ENCODE results near the gene CHMP6. TPM values are rescaled to one million over a fixed set of nuclear protein-coding genes. Genes with fewer than 3 reads are reported as not detected.
A peak's percentile ranks its signal among the peaks of the same experiment; 100 is the strongest.

CHMP6 gene
- total and polyA plus RNA-seq, 7 experiments from 2014 or later = 26.4 to 55.4 (median 46.2) TPM

DNA sequence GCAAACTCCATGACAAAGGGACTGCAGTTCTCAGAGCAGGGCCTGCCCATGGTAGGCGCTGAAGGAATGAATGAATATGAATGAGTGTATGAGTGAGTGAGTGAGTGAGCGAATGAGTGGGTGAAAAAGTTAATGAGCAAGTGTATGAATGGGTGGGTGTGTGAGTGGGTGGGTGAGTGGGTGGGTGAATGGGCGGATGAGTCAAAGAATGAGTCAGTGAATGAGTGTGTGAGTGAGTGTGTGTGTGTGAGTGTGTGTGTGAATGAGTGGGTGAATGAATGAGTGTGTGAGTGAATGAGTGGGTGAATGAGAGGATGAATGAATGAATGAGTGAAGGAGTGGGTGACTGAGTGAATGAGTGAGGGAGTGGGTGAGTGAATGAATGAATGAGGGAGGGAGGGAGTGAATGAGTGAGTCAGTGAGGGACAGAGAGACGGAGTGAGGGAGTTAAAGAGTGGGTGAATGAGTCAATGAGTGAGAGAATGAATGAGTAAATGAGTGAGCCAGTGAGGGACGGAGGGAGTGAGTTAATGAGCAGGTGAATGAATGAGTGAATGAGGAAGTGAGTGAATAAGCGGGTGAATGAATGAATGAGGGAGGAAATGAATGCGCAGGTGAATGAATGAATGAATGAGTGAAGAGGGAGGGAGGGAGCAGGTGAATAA, 11.1 kb upstream of the CHMP6 start:
- Histone ChIP-seq H3K4me1 (ENCODE audit: control insufficient read depth in 2 of 2, insufficient read depth in 2 of 2, low read length in 2 of 2) (no peaks in the 10 kb centered on the region), H3K4me3 (ENCODE audit: low read length) (no peak overlapping the region), H3K9me3 (ENCODE audit: control insufficient read depth in 2 of 3, low read length in 3 of 3) (no peaks in the 10 kb centered on the region), H3K36me3 (ENCODE audit: control insufficient read depth in 2 of 3, insufficient read depth in 3 of 3, low read length in 3 of 3) (no peaks in the 10 kb centered on the region), H3K27me3 (ENCODE audit: control insufficient read depth in 2 of 2, insufficient read depth in 2 of 2, low read length in 2 of 2) (no peaks in the 10 kb centered on the region), H3K27ac (ENCODE audit: low read depth, low read length) (no peak overlapping the region)
- H3K36me3 Mint-ChIP-seq = no peaks in the 10 kb centered on the region
- H3K27ac Mint-ChIP-seq = peak overlapping the region in 2 of 9 donors; percentile 33 to 66
- peak overlapping the region in 9 of 10 donors; percentile 3 to 75 (median 61) for H3K4me3 Mint-ChIP-seq
- intact Hi-C loops (cut with micrococcal nuclease) = loop anchor here (1.0 to 10.0 kb wide), 3 partner anchors 406 to 784 kb away; no protein-coding TSS in a partner anchor
- DNase-seq = no peak
- peaks cover 8 to 22% (median 10%) of the 10 kb centered on the region in 5 donors for H3K27me3 Mint-ChIP-seq
- ChIA-PET POLR2A (no interaction called here), CTCF (interaction anchor here (1.2 kb wide), 1 partner anchor 553 kb away, joined by 10 read pairs; no protein-coding TSS in a partner anchor)
- H3K9me3 Mint-ChIP-seq = peaks cover 0 to 2% (median 0%) of the 10 kb centered on the region in 11 donors
- ATAC-seq = peak; percentile 26
- H3K4me1 Mint-ChIP-seq = peaks cover 8 to 12% (median 10%) of the 10 kb centered on the region in 7 donors

DNA sequence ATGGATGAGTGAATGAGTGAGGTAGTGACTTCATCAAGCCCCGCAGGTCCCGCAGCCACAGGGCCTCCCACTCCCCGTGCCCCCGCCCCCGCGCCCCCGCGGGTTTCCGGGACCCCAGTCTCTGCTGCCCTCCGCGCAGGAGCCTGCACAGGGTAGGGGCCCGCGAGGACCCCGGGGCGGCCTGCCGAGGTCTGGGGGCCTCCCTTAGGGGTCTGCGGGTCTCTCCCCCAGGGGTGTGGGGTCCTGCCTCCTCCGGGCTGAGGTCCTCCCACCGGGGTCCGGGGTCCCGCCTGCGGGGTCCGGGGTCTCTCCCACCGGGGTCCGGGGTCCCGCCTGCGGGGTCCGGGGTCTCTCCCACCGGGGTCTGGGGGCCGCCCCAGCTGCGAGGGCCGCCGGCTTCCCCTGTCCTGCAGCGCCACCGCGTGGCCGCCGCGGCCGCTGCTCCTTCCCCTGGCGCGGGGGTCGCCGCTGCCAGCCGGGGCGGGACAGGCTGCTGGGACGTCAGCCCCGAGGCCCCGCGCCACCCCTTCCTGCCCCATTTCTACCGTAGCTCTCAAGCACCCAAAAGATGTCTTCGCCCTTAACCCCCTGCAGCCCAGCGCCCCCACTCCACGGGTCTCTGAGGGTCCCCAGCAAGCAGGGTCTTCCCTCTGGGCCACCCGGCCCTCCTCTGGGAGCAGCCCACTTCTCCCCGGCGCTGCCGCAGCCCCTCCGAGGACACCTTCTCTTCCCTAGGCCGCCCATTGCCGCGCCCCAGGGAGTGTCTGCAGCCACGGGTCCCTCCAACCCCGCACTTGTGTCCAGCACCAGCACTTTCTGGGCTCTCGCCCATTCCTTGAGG, 10.4 kb upstream of the CHMP6 start:
- H3K4me1 Mint-ChIP-seq = peaks cover 8 to 12% (median 10%) of the 10 kb centered on the region in 7 donors
- peaks cover 0 to 2% (median 0%) of the 10 kb centered on the region in 11 donors for H3K9me3 Mint-ChIP-seq
- Histone ChIP-seq H3K4me3 (ENCODE audit: low read length) (no peak overlapping the region), H3K4me1 (ENCODE audit: control insufficient read depth in 2 of 2, insufficient read depth in 2 of 2, low read length in 2 of 2) (no peaks in the 10 kb centered on the region), H3K36me3 (ENCODE audit: control insufficient read depth in 2 of 3, insufficient read depth in 3 of 3, low read length in 3 of 3) (no peaks in the 10 kb centered on the region), H3K27ac (ENCODE audit: low read depth, low read length) (no peak overlapping the region), H3K27me3 (ENCODE audit: control insufficient read depth in 2 of 2, insufficient read depth in 2 of 2, low read length in 2 of 2) (no peaks in the 10 kb centered on the region), H3K9me3 (ENCODE audit: control insufficient read depth in 2 of 3, low read length in 3 of 3) (no peaks in the 10 kb centered on the region)
- H3K27ac Mint-ChIP-seq = peak overlapping the region in 2 of 9 donors; percentile 33 to 66
- peak overlapping the region in 7 of 10 donors; percentile 22 to 75 (median 61) for H3K4me3 Mint-ChIP-seq
- peaks cover 8 to 22% (median 10%) of the 10 kb centered on the region in 5 donors for H3K27me3 Mint-ChIP-seq
- ChIA-PET CTCF (interaction anchor here (1.2 kb wide), 1 partner anchor 554 kb away, joined by 10 read pairs; no protein-coding TSS in a partner anchor), POLR2A (no interaction called here)
- intact Hi-C loops (cut with micrococcal nuclease) = loop anchor here (1.0 to 10.0 kb wide), 3 partner anchors 406 to 784 kb away; no protein-coding TSS in a partner anchor
- DNase-seq (peak in 7 of 9 donors; percentile 28 to 64 (median 50)), ATAC-seq (peak; percentile 64)
- no peaks in the 10 kb centered on the region for H3K36me3 Mint-ChIP-seq

DNA sequence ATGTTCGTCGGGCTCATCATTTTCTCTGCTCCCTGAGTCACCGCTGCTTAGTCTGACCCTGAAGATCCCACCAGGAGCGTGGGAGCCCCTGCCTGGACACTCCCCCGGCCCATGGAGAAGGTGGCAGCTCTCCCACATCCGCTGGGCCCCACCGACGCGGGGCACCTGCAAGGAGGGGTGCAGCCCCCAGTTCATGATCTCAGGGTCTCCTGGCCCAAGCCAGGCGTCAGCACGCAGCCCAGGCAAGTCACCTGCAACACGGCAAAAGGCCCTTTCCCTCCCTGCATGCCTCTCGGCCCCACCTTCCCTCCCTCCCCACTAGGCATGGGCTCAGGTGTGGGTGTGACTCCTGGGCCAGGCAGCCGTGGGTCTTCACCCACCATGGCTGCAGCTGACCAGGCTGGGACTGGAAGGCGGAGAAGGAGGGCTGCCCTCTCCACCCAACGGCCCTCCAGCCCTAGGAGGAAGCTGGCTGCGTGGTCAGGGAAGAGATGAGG, 9.7 kb upstream of the CHMP6 start:
- H3K4me3 Mint-ChIP-seq = peak overlapping the region in 2 of 10 donors; percentile 11 to 53
- Histone ChIP-seq H3K4me1 (ENCODE audit: control insufficient read depth in 2 of 2, insufficient read depth in 2 of 2, low read length in 2 of 2) (no peaks in the 10 kb centered on the region), H3K9me3 (ENCODE audit: control insufficient read depth in 2 of 3, low read length in 3 of 3) (no peaks in the 10 kb centered on the region), H3K36me3 (ENCODE audit: control insufficient read depth in 2 of 3, insufficient read depth in 3 of 3, low read length in 3 of 3) (no peaks in the 10 kb centered on the region), H3K4me3 (ENCODE audit: low read length) (no peak overlapping the region), H3K27me3 (ENCODE audit: control insufficient read depth in 2 of 2, insufficient read depth in 2 of 2, low read length in 2 of 2) (no peaks in the 10 kb centered on the region), H3K27ac (ENCODE audit: low read depth, low read length) (no peak overlapping the region)
- peaks cover 0 to 2% (median 0%) of the 10 kb centered on the region in 11 donors for H3K9me3 Mint-ChIP-seq
- no peak overlapping the region for H3K27ac Mint-ChIP-seq
- ChIA-PET CTCF (interaction anchor here (0.7 to 2.9 kb wide), 3 partner anchors 555 to 625 kb away, joined by 3 to 10 read pairs (median 8); no protein-coding TSS in a partner anchor), POLR2A (interaction anchor here (0.6 kb wide), 1 partner anchor 41 kb away, joined by 3 read pairs; no protein-coding TSS in a partner anchor)
- ATAC-seq (no peak), DNase-seq (no peak)
- no peaks in the 10 kb centered on the region for H3K36me3 Mint-ChIP-seq
- peaks cover 8 to 12% (median 10%) of the 10 kb centered on the region in 7 donors for H3K4me1 Mint-ChIP-seq
- intact Hi-C loops (cut with micrococcal nuclease) = loop anchor here (1.0 to 10.0 kb wide), 3 partner anchors 407 to 785 kb away; no protein-coding TSS in a partner anchor
- H3K27me3 Mint-ChIP-seq = peaks cover 8 to 15% (median 10%) of the 10 kb centered on the region in 5 donors

DNA sequence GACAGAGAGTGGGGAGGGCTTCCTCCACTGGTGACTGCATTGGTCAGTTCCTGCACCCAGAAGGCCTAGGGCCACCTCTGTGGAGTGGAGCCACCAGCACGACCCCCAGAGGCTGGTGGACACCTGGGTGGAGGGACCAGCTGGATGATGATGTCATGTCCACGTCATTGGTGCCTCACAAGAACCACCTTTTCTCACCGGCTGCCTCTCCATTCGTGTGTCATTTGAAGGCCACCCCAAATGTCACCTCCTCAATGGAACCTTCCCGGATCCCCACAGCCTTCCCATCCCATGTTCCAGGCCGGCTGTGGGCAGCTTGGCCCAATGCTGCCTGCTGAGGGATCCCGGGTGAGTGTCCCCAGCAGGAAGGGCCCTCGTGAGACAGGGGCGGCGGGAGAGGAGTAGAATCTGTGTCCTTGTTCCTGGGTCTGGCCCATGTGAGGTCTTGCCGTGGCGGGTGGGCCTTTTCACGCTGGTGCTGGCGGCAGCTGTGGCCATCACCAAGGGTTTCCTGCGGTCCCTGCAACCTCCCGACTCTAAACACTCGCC, 9.1 kb upstream of the CHMP6 start:
- no peaks in the 10 kb centered on the region for H3K9me3 ChIP-seq (ENCODE audit: control insufficient read depth in 2 of 3, low read length in 3 of 3)
- peaks cover 8 to 12% (median 10%) of the 10 kb centered on the region in 7 donors for H3K4me1 Mint-ChIP-seq
- H3K27ac ChIP-seq (ENCODE audit: low read depth, low read length) = no peak overlapping the region
- H3K36me3 Mint-ChIP-seq = no peaks in the 10 kb centered on the region
- H3K4me3 Mint-ChIP-seq = peak overlapping the region in 1 of 10 donors; percentile 46
- DNase-seq (no peak), ATAC-seq (no peak)
- H3K27me3 ChIP-seq (ENCODE audit: control insufficient read depth in 2 of 2, insufficient read depth in 2 of 2, low read length in 2 of 2) = no peaks in the 10 kb centered on the region
- no peaks in the 10 kb centered on the region for H3K4me1 ChIP-seq (ENCODE audit: control insufficient read depth in 2 of 2, insufficient read depth in 2 of 2, low read length in 2 of 2)
- H3K27me3 Mint-ChIP-seq = peaks cover 8 to 15% (median 10%) of the 10 kb centered on the region in 5 donors
- ChIA-PET POLR2A (interaction anchor here (0.6 kb wide), 1 partner anchor 42 kb away, joined by 3 read pairs; no protein-coding TSS in a partner anchor), CTCF (interaction anchor here (0.7 to 2.9 kb wide), 3 partner anchors 17 to 625 kb away, joined by 3 to 8 read pairs (median 3); no protein-coding TSS in a partner anchor)
- intact Hi-C loops (cut with micrococcal nuclease) = loop anchor here in 1 of 2 donors (10.0 kb wide), 1 partner anchor 408 kb away; no protein-coding TSS in a partner anchor
- peak overlapping the region in 1 of 9 donors; percentile 34 for H3K27ac Mint-ChIP-seq
- no peak overlapping the region for H3K4me3 ChIP-seq (ENCODE audit: low read length)
- no peaks in the 10 kb centered on the region for H3K36me3 ChIP-seq (ENCODE audit: control insufficient read depth in 2 of 3, insufficient read depth in 3 of 3, low read length in 3 of 3)
- peaks cover 0 to 2% (median 0%) of the 10 kb centered on the region in 11 donors for H3K9me3 Mint-ChIP-seq

DNA sequence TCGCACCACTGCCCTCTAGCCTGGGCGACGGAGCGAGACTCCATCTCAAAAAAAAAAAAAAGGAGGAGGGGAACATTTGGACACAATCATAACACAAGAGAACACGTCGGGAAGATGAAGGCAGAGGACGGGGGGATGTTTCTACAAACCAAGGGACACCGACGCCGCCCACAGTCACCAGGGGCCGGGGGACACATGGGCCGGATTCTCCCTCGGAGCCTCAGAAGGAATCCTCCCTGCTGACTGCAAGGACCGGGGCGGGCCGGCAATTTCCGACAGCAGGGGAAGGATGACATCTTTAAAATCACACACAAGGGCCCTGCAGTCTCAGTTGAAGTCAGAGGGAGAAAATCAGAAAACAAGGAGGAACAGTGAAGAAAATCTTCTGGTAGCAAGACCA, 8.1 kb upstream of the CHMP6 start:
- Mint-ChIP-seq H3K27ac (no peak overlapping the region), H3K4me1 (peaks cover 8 to 12% (median 10%) of the 10 kb centered on the region in 7 donors), H3K36me3 (no peaks in the 10 kb centered on the region), H3K9me3 (peaks cover 0 to 2% (median 0%) of the 10 kb centered on the region in 11 donors), H3K27me3 (peaks cover 8 to 15% (median 12%) of the 10 kb centered on the region in 5 donors), H3K4me3 (no peak overlapping the region)
- no peak for ATAC-seq
- no peaks in the 10 kb centered on the region for H3K4me1 ChIP-seq (ENCODE audit: control insufficient read depth in 2 of 2, insufficient read depth in 2 of 2, low read length in 2 of 2)
- CTCF ChIA-PET = interaction anchor here (2.9 kb wide), 1 partner anchor 556 kb away, joined by 8 read pairs; no protein-coding TSS in a partner anchor
- no peaks in the 10 kb centered on the region for H3K27me3 ChIP-seq (ENCODE audit: control insufficient read depth in 2 of 2, insufficient read depth in 2 of 2, low read length in 2 of 2)
- no peak overlapping the region for H3K4me3 ChIP-seq (ENCODE audit: low read length)
- H3K36me3 ChIP-seq (ENCODE audit: control insufficient read depth in 2 of 3, insufficient read depth in 3 of 3, low read length in 3 of 3) = no peaks in the 10 kb centered on the region
- H3K27ac ChIP-seq (ENCODE audit: low read depth, low read length) = no peak overlapping the region
- H3K9me3 ChIP-seq (ENCODE audit: control insufficient read depth in 2 of 3, low read length in 3 of 3) = no peaks in the 10 kb centered on the region
- DNase-seq = no peak
- POLR2A ChIA-PET = no interaction called here
- intact Hi-C loops (cut with micrococcal nuclease) = loop anchor here in 1 of 2 donors (10.0 kb wide), 1 partner anchor 409 kb away; no protein-coding TSS in a partner anchor

Measured in naive thymus-derived CD4-positive, alpha-beta T cell (primary cell).